HTERT RPE-1 (cell line): ENCODE measurements around the gene NUP54.

Experiments
- in situ Hi-C: fragments of 300-500 bp; cut with MboI; formaldehyde crosslinking; loops from 4 replicates; pipeline ENCODE4 v1.14.3; 2020; ENCODE audit warnings: low sequenced_read_pairs

The NUP54 gene

GRCh38 chr4:76148142-76148865 is at the start of gene NUP54:
Gene NUP54, minus strand, starts transcription at chr4:76148397. Its CDS starts 23 bp downstream, at chr4:76148374.
- in situ Hi-C loops = no loop called here

DNA sequence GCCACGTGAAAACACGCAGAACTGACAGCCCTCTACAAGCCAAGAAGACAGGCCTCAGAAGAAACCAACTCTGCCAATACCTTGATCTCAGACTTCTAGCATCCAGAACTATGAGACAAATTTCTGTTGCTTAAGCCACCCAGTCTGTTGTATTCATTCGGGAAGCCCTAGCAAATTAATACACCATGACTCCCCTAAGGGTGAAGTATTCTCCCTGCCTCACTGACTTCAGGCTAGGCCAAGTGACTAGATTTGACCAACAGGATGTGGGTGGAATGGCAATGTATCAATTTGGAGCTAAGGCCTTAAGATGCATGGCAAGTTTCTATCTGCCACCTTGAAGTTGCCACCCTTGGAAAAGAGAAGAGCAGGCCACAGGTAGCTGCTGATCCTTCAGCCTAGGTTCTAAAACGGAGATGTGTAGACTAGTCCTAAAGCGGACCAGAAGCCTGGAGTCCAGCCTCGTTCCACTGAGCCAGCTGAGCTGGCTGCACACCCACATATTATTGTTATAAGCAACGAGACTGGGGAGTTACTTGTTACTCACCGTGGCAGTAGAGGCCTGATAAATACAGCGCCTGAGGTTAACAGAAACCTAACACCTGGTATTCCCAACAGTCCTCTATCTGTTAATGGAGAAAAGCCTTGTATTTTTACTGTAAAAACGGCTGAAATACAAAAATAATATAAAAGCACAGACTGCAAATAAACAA is 49.0 kb upstream of the NUP54 start:
- in situ Hi-C loops = no loop called here

DNA sequence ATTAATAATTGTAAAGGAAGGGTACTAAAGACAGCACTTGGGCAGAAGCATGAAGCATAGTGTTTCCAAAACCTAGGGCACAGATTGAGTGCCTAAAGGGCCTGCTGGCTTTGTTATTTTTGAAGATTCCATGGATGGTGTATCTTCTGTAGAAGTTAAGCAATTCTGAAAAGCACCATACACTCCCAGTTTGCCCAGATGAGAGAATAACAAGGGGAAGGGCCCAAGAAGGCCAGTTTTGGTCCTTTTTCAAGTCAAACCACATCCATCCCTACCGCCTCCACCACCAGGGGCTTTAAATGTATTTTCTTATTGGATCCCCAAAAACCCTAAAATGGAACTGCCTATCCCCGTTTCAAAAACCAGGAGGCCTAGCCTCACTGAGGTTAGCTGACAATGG is 48.2 kb upstream of the NUP54 start:
- in situ Hi-C loops = no loop called here

DNA sequence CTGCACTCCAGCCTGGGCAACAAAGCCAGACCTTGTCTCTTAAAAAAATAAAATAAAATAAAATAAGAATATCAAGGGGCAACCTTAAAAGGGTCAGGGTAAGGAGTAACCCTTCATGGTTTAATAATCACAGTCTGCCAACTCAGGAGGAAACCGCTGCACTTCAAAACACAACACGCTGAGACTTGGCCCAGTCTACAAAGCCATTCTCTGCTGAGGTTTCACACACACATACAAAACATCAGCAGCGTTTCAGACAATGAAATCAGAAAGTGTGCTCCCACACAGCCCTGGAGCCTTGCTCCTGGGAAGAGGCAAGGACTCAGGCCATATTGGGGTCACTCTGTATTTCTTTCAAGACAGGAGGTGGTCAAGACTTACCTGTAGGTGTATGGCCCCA is 47.1 kb upstream of the NUP54 start:
- in situ Hi-C loops = no loop called here

GRCh38 chr4:76194325-76194724 is 46.1 kb upstream of the NUP54 start:
- in situ Hi-C loops = no loop called here

DNA sequence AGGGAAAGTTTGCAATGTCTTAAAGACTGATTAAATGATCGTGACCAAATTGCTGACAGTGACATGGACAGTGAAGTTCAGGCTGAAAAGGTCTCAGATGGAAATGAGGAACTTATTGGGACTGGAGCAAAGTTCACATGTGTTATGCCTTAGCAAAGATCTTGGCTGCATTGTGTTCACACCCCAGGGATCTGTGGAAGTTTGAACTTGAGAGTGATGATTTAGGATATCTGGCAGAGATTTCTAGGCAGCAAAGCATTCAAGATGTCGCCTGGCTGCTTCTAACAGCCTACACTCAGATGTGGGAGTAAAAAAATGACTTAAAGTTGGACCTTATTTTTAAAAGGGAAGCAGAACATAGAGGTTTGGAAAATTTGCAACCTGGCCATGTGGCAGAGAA is 44.0 kb upstream of the NUP54 start:
- in situ Hi-C loops = no loop called here

- in situ Hi-C loops = no loop called here
Observed at GRCh38 chr4:76188557-76188956, 40.4 kb upstream of the NUP54 start.

DNA sequence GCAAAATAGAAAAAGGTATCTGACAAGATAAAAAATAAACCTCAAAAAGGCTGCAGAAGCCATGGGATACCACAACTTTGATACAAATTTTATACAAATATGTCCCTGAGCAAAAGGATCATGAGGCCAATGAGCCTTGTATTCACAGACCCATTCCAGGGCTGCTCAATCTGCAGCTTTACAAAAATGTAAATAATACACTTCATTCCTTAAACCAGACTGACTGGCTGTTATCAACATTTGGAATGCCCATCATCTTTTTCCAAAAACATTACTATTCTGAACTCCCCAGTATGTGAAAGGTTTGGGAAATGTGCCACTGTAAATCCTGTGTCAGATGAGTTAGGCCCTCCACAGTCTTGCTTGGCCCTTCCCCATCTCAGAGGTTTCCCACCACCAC is 40.0 kb upstream of the NUP54 start:
- in situ Hi-C loops = no loop called here

DNA sequence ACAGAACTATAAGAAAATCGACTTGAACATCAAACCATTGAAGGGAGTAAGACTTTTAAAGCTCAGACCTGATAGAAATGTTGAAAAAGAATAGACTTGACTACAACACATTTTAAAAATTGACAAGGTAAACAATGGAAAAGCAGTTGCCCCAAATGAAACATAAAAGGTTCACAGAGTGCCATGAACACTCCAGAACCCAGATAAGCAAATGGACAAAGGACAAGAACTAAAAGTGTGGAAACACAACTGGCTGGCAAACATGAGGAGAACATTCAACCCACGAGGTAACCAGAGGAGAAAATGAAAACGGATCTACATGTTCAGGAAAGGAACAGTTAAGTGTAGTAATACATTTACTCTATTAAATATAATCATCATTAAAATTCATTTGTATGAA is 39.0 kb upstream of the NUP54 start:
- in situ Hi-C loops = no loop called here

GRCh38 chr4:76182463-76182862 is 34.3 kb upstream of the NUP54 start:
- in situ Hi-C loops = no loop called here

DNA sequence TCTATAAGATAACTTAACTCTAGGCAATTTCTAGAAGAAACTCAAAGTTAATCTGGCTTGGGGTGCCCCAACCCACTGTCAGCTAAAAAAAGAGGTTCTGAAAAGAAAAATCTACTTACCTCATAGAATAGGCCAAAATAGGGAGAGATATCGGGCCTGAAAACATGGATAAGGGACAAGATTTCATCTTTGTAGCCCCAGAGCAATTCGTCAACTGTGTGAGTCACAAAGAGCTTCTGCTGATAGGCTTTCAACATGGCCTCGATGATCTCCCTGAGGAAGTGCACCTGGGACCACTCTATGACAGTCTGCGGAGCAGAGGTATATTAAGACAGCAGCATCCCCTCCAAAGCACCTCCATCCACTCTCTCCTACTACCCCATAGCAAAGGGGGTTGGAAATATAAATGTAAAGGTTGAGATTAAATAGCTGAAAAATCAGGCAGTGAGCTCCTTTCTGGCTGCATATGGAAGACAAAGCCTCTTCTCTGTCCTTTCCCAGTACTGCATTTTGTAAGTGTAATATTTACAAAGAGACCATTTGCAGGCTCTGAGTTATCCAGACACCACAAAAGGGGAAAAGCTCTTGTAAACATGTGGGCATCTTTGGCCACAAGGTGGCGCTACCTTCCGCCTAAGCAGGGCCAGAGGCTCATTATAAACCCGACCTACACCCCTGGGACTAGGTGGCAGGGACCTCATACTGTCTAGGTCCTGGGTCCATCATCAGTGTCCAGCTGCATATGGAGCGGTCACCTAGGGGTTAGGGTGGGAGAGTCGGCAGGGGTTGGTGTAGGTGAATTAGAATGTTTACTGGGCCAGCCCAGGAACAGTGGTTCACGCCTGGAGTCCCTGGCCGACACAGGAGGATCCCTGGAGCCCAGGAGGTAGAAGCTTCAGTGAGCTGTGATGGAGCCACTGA is 31.5 kb upstream of the NUP54 start:
- in situ Hi-C loops = no loop called here

- in situ Hi-C loops = no loop called here
Observed at GRCh38 chr4:76178296-76178695, 30.1 kb upstream of the NUP54 start.

DNA sequence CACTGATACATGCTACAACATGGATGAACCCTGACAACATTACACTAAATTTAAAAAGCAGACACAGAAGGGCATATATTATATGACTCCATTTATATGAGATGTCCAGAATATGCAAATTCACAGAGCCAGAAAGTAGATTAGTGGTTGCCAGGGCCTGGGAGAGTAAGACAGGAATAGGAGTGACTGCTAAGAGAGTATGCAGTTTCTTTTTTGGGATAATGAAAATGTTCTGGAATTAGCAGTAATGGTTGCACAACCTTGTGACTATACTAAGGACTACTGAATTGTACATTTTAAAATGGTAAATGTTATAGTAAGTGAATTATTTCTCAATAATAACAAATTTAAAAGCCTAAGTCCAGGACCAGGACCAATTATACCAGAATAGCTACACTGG is 29.5 kb upstream of the NUP54 start:
- in situ Hi-C loops = no loop called here

DNA sequence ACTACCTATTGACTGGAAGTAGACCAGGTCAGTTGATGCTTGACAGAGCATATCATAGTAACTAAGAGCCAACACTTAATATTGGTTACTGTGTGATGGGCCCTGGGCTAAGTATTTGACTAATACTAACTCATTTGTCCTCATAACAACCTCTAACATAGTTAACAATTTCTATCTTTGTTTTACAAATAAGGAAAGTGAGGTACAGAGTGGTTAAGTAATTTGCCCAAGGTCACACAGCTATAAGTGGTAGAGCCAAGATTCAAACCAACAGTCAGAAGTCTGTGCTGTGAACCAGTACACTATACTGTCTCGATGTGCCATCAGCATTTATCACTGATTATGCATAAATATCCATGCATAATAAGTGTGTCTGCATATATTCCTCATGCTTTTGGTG is 27.1 kb upstream of the NUP54 start:
- in situ Hi-C loops = no loop called here

DNA sequence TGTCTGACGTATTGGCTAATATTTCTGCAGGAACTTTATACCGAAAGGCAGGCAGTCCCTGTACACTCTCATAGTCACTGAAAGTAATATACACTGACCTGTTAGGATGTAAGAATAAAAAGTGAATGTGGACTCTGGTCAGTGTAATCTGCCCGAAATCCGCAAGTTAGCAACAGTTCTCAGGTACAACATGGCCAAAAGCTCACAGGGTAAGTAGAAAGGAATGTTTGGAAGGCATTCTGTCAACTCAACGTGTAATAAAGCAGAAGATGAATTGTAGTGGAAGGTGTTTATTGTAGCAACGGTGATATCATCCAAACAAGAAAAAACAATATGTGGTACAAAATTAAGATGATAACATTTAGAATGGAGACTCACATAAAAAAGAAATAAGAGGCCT is 26.0 kb upstream of the NUP54 start:
- in situ Hi-C loops = no loop called here

- in situ Hi-C loops = no loop called here
Observed at GRCh38 chr4:76168688-76169087, 20.5 kb upstream of the NUP54 start.

- in situ Hi-C loops = no loop called here
Observed at GRCh38 chr4:76166480-76166879, 18.3 kb upstream of the NUP54 start.

- in situ Hi-C loops = no loop called here
Observed at GRCh38 chr4:76160355-76160754, 12.2 kb upstream of the NUP54 start.

GRCh38 chr4:76156635-76157034 is 8.4 kb upstream of the NUP54 start:
- in situ Hi-C loops = no loop called here

- in situ Hi-C loops = no loop called here
Observed at GRCh38 chr4:76155979-76156378, 7.8 kb upstream of the NUP54 start.

GRCh38 chr4:76153356-76153755 is 5.2 kb upstream of the NUP54 start:
- in situ Hi-C loops = no loop called here
